ENCODE results near the gene MYO18B.
A peak's percentile ranks its signal among the peaks of the same experiment; 100 is the strongest.

MYO18B gene

DNA sequence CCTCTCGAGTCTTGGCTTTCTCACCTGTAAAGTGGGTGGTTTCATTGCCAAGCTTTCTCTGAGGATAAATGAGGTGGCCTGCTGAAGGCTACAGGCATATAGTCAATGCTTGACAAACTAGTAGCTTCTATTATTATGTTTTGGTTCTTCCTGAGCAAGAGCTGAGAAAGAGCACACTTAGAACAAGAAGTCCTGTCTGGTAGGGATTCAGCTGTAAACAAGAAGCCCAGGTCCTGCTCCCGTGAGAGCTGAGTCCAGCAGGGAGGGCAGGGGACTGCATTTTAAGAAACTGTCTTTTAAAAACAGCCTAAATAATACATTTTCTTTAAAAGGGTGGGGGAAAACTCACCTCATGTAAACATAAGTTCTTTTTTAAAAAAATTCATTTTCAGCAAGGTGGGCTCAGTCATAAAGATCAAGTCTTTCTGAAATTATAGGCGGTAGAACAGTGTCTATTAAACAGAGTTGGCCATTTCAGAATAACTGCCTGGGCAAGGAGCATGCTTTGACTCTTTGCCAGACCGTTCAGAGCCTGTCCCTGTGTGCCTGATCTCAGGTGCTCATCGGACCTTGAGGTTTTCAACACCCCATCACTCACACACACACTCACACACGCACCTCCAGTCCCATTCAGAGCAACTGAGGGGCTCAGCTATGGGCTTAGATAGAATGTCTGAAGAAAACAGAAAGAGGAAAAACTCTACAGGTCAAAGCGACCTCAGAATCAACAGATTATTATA is 29.2 kb upstream of the MYO18B start:
- no peak for DNase-seq (ENCODE audit: low read depth)

DNA sequence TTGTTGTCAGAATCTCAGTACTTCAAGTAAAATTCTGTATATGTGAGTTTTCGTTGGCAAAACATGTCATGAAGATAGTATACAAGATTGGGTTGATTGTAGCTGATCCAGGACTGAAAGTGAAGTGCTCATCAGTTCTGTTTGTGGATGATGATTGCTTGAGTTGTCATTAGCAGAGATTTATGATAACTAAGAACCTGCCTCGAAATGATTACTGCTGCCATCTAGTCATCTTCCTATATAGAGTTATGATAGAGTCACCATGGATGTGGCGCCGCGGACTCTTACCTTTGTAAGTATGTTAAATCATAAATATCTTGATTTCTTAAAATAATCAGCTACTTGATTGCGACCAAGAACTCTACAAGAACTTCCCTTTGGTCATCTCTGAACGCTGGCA is 27.9 kb upstream of the MYO18B start:
- no peak for DNase-seq (ENCODE audit: low read depth)

DNA sequence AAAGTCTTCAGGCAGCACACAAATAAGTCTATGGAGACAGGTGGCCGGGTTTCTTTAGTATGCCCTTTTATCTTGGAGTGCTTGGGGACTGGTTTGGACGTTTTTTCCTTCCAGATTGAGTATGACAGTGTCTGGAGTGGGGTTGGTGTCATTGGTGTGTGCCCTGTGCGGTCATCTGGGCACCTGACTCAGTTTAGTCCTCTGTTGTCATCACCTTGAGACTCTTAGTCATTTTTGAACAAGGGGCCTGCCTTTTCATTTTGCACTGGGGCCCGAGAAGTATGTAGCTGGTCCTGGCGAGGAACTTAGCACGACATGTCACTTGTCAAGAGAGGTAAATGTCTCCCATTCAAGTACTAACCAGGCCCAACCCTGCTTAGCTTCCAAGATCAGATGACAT is 27.2 kb upstream of the MYO18B start:
- DNase-seq (ENCODE audit: low read depth) = no peak

DNA sequence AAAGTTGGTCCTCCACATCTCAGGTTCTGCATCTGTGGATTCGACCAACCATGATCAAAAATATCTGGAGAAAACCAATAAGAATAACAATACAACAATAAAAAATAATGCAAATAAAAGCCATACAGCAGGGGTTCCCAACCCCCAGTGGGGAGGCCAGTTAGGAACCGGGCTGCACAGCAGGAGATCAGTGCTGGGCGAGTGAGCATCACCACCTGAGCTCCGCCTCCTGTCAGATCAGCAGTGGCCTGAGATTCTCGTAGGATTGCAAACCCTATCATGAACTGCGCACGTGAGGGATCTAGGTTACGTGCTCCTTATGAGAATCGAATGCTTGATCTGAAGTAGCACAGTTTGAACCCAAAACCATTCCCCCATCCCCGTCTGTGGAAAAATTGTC is 25.4 kb upstream of the MYO18B start:
- no peak for DNase-seq (ENCODE audit: low read depth)

DNA sequence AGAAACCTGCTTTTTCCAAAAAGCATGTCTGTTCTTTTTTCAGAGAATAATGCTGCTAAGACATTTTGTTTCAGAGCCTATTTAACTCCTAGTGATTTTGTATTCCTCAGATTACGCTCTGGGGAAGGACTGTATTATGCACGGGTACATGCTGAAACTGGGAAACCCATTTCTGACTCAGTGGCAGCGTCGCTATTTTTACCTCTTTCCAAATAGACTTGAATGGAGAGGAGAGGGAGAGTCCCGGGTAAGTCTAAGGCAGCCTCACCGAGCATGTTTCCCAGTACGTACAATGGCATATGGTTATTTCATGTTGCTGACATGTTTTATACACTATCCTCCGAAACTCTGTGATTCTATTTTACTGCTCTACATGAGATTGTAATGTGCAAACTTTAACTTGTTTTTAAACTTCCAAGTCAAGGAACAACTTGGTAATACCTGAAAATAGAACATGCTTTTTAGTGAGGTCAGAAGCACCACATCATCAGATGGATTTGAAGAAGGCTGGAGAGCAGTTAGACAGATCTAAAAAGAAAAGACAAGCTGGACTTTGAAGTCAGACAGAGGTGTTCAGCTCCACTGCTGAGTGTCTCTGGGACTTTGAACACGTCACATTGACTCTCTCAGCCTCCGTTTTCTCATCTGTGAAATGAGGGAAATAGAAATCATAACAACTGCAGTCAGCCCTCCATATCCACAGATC is 23.7 kb upstream of the MYO18B start:
- no peak for DNase-seq (ENCODE audit: low read depth)

DNA sequence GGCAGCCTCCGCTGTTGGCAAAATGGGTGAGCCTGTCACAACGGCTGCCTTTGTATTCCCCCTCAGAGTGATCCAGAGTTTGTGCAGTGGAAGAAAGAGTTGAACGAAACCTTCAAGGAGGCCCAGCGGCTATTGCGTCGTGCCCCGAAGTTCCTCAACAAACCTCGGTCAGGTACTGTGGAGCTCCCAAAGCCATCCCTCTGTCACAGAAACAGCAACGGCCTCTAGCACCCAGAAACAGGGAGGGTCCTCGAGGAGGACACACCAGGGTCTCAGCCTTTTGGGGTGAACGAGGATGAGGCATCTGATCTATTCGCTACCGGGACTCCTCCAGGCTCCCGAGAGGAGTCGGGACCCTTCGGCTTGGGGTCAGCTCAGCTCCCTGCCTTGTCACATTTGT is 19.8 kb upstream of the MYO18B start:
- DNase-seq (ENCODE audit: low read depth) = no peak

DNA sequence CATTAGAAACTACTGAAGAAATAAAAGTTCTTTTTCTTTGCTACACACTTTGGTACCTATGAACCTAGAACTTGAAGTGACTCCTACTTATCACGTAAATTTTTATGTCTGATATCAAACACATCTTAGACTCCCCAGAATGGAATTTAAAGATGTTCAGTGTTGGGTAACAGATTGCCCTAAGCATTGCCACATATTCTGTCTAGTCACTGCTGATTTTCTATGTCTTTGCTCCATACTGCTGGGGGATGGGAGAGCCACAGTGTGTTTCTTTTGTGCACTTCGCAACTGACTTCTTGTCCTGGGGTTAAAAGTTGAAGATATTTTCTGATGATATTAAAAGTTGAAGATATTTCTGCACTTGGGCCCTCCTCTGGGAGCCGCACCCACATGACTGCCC is 19.4 kb upstream of the MYO18B start:
- no peak for DNase-seq (ENCODE audit: low read depth)

DNA sequence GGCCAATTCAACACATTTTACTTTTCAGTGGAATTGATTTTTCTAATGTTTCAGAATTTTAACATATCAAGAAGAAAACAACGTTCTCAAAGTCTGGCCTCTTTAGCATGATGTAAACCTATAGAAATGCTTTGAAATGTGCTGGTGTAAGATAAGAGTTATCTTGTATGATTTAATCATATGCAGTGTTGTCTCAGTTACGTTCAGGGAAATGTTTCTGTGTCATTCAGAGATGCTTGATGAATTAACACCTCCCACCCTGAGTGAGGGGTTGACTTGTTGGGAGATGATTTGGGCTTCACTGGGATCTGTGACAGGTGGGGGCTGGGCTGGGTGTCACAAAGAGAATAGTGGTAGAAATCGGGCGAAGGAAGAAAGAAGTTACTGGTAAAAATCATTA is 15.7 kb upstream of the MYO18B start:
- no peak for DNase-seq (ENCODE audit: low read depth)

DNA sequence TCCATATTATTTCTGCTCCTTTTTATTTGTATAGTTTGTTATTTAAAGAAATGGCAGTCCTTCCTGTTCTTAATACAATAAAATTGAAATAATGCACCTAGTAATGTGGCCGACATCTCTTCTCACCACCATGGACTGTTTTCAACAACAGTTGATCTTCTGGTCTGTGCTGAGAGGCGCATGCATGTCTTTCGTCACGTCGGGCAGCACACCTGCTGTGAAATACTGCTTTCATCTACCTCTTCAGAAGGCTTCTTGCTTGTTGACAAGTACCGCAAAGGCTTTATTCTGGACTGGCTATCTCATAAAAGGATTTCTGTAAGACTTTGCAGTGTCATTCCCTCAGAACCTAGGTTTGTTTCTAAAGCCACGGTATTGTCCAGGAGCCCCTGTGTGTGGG is 13.9 kb upstream of the MYO18B start:
- DNase-seq (ENCODE audit: low read depth) = no peak

DNA sequence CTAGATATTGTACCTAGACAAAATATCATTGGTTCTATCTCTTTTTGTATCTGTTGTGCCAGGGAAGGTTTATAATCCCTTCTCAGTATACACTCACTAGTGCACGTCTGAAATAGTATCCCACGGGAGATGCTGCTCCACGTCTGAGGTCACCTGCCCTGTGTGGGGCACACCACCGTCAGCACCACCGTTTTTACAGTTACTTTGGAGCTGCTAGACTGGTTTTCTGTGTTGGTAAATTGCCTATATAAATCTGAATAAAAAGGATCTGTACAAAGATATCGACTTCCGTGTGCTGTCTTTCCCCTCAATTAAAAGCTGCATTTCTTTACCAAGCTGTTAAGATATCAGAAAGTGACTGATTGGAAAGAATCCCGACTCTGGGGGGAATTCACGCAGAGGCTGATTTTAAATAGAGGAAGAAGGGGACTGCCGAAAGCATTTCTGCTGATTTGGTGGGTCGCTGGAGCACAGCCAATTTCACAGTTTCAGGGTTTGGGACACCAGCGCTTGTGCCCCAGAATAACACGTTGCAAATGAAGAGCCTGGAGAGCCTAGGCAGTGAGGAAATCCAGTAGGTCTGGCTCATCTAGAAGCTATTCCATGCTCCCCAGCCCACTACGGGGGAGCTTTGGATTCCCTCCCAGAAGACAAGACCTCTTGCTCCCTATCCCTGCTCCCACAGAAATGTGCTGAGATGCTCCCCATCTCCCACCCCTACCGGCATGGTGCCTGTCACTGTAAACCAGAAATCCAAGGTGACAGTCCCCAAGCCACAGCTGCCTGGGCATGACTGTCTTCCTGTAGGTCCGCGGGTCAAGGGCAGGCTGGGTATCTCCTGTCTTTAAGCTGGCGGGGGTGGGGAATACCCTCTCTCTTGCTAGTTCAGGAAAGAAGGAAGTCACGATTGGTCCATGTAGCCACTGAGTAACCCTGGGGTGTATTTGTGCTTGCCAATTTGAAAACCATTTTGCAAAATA is 12.7 kb upstream of the MYO18B start:
- DNase-seq (ENCODE audit: low read depth) = no peak

DNA sequence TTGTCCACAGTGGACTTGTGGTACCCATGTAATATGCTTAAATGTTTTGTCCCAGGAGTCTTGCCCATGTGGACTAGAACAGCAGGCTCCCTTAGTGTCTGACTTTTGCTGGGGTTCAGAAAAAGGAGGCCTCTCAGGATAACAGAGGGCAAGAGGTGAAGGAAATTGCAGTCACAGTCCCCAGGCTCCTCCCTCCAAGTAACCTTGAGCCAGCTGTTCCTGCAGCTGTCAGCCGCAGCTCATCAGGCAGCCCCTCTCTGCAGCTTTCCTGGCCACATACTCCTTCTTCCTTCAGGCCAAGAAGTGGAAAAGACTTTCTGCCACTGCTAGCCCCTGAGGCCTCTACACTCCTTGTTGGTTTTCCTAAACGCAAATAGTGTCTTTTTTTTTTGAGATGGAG is 6.3 kb upstream of the MYO18B start:
- DNase-seq (ENCODE audit: low read depth) = no peak

DNA sequence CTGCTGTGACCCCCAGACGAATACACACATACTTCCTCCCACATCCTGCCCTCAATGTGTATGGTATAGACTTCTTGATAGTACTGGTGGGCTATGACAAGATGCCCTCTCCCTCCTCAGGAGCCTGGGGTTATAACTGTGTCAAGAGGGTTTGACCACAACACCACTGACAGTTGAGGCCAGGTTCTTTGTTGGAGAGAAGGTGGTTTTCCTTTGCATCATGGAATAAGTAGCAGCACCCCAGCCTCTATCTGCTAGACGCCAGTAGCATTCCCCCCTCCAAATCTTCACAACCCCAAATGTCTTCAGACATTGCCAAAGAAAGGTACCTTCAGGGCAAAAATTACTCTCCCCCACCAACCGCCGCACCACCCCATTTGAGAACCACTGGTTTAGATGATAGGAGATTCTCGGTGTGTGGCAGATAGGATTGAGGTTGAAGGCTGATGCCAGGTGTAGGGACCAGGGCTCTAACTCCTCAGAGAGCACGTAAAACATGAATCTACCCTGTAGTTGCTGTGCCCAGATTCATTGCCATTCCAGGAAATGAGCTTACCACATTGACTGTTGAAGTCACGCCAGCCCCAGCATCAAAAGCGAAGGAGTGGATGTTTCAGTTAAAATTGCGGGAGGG is 5.5 kb upstream of the MYO18B start:
- DNase-seq (ENCODE audit: low read depth) = peak; percentile 36

DNA sequence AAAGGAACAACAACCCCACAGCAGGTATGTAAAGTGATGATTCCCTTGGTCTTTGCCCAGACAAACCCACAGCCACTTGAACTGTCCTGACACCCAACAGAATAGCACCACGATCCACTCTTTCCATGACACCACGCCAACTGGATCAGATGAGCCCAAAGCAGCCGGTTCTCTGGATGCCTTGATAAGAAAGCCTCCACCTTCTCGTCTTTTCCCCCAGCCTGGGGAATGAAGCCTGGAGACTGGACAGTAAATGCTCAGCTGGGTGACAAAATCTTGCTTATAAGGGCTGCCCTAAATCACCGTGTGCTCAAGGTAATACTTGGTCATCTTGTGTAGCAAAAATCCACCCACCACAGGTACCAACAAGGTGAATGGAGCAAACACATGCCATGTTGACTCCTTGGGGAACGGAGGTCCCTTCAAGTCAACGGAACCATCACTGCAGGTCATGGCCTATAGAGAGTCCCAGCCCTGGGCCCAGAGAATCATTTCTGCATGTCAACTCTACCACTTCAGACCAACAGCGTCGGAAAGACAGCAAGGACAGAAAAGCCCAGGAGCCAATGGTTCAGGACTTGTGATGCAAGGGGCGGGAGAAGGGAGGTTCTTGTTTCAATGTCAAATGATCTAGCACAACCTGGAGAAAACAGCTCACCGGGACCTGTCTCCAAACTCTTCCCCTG is 2.2 kb upstream of the MYO18B start:
- DNase-seq (ENCODE audit: low read depth) = no peak

DNA sequence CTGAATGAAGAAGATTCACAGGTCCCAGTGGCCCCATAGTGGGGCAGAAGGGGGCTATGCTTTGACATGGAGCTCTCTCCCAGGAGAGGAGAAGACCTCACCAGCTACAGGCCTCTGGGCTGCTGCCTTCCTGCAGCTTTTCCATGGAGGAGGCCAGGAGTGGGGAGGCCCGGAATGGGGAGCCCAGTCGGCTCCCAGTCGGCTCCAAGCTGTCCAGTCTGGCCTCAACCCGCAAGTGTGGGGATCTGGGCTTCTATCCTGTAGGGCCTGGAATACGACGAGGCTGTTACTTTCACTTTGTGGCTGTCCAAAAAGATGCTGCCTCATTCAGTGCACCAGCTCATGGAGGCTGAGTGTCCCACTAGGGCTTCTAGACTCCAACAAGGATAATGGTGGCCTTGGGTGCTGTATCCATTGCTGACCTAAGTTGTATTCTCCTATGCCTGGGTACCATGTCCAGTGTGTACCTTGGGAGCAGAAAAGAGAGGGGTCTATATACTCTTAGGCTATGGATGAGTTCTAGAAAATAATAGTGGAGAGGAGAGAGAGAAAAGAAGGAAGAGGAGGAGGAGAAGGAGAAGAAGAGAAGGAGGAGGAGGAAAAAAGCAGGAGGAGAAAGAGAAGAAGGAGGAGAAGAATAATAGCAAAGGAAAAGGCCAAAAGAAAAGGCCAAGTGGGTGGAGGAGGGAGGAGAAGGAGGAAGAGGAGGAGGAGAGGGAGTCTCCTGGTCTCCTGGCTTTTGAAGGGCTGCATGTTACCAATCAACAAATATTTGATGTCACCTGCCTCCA is 1.1 kb downstream of the MYO18B start:
- DNase-seq (ENCODE audit: low read depth) = no peak

DNA sequence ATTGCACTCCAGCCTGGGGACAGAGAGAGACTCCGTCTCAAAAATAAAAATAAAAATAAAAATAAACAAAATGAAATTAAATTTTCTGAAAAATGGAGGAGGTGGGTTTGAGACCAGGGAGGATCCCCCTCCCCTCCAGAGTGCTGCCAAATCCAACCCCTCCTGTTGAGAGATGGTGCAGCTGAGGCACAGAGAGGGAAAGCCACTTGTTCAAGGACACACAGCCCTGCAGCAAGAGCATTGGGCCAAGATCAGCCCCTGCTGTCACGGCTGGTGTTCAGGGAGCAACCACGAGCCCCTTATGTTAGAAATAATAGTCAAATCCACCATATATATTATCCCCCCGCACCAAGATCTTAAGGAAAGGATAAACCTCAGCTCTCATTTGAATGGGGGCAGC is 2.7 kb downstream of the MYO18B start:
- no peak for DNase-seq (ENCODE audit: low read depth)

DNA sequence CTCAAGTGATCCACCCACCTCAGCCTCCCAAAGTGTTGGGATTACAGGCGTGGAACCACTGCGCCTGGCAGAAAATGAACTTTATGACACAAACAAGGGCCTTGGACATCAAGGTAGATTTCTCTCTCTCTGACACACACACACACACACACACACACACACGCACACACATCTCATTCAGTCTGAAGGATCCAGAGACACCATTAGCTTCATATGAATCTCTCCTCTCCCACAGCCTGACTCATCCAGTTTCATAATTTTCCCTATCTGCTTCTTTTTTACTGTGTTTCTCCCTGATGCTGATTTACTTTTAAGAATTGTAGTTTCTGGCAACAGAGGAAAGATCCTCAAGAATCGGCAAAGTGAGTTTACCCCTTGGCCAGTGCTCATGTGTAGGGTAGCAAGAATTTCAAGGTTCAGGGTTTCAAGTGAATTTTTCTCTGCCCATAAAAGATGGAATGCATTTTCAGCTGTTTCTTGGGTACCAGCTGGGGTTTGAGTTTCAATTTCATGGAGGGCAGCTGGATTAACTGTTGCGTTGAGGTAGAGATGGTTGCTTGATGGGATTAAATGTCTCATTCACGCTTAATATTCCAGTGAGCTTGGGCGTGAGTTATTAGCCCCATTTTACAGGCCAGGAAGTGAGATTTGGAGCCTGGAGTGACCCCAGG is 3.5 kb downstream of the MYO18B start:
- DNase-seq (ENCODE audit: low read depth) = no peak

DNA sequence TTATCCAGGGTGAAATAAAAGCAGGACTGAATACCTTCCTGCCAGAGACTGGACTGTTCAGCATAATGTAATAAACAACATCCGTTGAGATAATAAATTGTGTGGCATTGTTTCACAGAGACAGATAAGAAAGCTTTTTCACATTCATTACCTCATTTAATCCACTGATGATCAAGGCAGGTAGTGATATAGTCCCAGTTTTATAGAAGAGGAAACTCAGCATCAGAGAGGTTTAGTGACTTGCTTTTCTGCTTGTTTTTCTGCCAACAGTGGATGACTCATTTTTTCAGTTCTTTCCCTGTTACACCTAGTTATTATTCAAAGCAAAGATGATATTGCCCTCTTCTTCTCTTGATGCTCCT is 4.0 kb downstream of the MYO18B start:
- no peak for DNase-seq (ENCODE audit: low read depth)

DNA sequence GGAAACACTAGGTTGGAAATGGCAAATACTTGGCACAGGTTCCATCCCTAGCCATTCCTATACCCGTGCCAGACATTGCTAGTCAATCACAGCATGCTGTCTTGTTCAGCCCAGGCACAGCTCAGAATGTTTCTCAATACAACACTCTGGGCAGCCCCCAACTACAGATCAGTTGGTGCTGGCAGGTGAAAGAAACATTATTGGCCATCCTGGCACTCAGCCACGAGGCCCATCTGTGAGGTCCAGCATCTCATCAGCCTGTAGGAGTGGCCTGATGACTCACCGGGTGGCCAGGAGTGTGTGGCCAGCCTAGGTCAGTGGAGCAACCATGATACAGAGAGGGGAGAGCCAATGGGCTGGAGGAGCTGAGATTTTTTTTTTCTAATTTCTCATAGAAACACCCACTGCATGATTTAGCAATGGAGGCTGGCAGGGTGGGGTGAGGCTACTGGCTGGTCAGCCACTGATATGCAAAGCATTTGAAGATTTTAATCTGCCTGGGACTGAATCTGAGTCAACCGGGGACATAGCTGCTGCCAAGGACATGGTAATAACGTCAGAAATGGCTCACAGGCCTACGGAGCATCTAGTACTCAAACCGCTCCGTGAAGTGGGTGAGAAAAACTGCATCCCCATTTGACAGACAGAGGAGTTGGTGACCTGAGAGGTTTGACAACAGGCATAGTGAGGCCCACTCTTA is 5.4 kb downstream of the MYO18B start:
- no peak for DNase-seq (ENCODE audit: low read depth)

DNA sequence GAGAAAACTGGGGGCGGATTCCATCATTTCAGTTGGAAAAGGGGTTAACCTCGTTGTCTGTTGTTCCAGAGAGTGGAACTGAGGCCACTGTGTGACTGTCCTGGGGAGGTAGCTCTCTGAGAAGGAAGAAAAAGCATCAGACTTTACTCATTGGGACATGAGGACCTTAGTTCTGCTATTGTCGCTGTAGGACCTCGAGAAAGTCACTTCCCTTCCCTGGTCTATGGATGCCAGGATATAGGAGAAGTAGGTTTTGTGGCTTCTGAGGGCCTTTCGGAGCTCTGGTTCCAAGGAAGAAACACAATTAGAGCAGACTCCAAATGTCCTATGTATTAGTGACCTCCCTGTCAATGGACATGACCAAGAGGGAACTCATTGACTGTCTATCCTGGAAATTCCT is 6.2 kb downstream of the MYO18B start:
- DNase-seq (ENCODE audit: low read depth) = no peak

DNA sequence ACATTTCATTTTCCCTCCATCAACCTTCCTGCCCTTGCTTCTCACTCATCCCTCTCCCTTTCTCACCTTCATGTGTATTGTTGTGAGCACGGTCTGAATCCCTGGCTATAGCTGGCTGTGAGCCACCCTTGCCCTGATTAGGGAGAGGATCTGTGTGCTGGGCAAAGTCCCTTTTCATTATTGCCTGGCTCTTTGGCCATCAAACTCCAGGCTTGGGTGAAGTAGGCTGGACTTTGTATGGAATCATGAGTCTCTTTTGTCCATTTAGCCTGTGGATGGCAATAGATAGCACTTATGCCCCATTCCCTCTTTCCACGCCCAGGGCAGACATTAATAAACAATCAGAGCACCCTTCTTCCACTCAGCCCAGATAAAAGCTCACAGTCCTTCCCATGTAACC is 6.7 kb downstream of the MYO18B start:
- DNase-seq (ENCODE audit: low read depth) = no peak
